NCI-H524 treated with DMSO at 0.1 percent for 48 hours (cell line): Measurements from ENCODE around the gene CERS4.
"Not testable (repeated sequence)": the region's sequence is repeated elsewhere in the genome, so short reads cannot be mapped to it uniquely, and the experiment has no call there.

Experiments used
- DNase-seq: peaks from one replicate; lab custom pipeline; 2025; lab: John Stamatoyannopoulos, UW

The CERS4 gene

DNA sequence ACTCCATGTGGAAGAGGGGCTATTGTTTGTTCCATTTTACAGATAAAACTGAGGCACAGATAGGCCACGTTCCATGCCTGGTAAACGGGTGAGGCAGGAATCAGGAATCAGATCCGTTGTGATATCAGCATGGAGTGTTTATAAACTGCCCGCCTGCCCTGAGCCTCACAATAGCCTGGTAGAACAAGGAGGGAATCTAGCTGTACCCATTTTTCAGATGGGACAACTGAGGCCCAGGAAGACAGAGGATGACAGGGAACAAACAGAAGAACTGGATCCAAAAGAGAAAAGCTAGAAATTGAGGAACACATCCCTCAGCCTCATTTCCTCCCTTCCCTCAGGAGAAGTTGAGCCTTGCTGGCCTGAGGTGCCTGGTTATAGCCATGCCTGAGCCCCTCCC is 32.5 kb downstream of the CERS4 start:
- DNase-seq: no peak

DNA sequence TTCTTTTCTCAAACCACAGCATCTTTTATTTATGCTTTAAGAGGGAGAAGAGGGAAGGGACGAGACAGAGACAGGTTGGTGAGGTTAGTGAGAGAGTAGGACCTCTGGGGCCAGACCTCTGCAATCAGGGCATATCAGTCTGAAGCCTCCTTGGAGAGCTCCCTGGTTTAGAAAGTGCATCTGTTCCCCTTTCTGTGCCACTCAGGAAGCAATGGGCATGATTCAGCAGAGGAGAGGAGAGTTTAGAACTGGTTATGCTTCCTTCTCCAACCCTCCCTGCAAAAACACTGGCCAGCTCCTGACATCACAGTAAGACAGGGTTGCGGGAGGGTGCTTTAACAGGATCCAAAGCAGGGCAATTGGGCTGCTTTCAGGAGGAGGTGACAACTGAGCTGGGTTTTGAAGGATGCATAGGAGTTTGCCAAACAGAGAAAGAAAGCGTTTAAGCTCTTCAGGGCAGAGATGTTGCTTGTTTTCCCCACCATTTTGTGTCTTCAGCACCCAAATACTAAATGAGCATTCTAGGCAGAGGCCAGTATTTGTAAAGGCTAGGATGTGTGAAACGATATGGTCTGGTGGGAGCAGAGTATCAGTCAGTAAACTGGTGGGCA is 33.1 kb downstream of the CERS4 start:
- DNase-seq: no peak

DNA sequence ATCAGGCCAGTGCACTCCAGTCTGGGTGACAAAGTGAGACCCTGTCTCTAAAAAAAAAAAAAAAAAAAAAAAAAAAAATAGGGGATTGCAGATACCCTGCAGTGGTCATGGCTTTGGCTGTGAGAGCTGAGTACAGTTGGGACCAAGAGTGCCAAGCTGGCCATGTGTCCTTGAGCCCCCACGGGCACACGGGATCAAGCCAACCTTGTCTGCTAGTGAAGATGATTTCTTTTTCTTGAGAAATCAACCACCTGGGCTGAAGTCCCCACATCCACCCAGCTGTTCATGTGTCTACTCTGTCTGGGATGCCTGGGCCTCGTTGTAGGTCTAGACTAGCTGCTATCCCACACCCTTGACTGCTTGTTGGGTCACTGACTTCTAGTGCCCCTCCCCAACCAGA is 34.0 kb downstream of the CERS4 start:
- no peak for DNase-seq

DNA sequence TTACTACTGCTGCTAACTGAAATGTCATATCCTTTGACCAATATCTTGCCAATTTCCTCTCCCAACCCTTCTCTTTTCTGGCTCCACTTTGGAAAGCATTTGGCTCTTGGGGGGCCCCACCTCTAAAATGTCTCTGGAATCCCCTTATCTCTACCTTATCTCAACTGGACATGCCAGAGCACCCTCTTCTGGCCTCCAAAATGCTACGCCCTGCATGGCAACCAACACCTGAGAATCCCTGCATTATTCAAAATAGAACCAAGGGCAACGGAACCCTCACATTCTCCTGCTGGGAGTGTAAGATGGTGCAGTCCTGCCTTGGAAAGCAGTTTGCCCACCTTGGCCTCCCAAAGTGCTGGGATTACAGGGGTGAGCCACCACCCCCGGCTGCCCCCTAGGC is 35.3 kb downstream of the CERS4 start:
- DNase-seq: no peak

- no peak for DNase-seq
Measured at GRCh38 chr19:8245869-8246835, 37.0 kb downstream of the CERS4 start.

- not testable (repeated sequence) for DNase-seq
Measured at GRCh38 chr19:8247129-8247890, 38.1 kb downstream of the CERS4 start.

DNA sequence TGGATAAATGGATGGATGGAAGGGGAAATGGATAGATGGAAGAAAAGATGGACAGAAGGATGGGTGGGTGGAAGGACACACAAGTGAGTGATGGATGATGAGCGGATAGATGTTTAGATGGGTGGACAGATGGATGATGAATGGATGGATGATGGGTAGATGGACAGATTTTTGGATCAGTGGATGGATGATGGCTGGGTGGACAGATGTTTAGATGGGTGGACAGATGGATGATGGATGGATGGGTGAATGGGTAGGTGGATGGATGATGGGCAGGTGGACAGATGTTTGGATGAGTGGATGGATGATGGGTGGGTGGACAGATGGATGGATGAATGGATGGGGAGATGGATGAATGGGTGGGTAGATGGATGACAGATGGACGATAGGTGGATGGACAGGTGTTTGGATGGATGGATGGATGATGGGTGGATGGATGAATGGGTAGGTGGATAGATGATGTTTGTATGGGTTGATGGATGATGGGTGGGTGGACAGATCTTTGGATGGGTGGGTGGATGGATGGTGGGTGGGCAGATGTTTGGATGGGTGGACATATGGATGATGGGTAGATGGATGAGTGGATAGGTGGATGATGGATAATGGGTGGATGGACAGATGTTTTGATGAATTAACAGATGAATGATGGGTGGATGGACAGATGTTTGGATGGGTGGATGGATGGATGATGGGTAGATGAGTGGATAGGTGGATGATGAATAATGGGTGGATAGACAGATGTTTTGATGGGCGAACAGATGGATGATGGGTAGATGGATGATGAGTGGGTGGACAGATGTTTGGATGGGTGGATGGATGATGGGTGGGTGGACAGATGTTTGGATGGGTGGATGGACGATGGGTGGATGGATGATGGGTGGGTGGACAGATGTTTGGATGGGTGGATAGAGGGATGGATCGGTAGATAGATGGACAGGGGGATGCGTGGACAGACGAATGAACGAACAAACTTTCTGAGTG is 39.5 kb downstream of the CERS4 start:
- DNase-seq: no peak

DNA sequence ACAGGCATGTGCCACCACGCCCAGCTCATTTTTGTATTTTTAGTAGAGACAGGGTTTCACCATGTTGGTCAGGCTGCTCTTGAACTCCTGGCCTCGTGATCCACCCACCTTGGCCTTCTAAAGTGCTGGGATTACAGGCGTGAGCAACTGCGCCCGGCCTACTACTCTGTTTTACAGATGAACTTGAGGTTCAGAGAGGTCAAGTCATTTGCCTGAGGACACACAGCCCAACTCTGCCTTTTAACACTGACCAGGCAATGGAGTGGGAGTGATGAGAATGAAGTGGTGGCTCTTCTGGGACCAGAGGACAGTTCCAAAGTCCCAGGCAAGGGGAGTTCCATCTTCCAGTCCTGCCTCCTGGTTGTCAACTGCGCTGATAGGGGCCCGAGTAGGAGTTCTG is 41.4 kb downstream of the CERS4 start:
- DNase-seq: no peak

GRCh38 chr19:8251025-8251472 is 41.9 kb downstream of the CERS4 start:
- no peak for DNase-seq

DNA sequence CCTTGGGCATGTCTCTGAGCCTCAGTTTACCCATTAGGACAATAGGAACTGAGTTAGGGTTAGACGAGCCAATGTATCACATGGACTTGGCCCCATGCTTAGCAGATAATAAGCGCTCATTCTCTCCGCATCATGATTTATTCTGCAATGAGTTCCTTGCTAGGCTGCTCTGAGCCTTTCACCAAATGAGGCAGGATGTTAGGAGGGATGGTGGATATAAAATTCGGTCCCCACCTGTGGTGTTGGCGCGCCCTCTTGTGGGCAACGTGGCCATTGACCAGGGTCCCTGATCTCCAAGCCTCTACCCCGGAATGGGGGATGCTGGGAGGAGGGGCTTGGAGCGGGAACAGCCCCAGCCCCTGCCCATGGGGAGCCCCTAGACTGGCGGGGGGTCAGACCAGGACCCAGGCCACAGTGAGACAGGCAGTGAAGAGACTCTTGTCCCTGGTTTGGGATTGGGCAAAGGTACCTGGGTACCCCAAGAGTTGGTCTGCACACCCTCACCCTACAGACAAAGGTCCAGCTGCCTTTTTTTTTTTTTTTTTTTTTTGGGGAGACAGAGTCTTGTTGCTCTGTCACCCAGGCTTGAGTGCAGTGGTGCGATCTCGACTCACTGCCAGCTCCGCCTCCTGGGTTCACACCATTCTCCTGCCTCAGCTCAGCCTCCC is 43.9 kb downstream of the CERS4 start:
- no peak for DNase-seq

DNA sequence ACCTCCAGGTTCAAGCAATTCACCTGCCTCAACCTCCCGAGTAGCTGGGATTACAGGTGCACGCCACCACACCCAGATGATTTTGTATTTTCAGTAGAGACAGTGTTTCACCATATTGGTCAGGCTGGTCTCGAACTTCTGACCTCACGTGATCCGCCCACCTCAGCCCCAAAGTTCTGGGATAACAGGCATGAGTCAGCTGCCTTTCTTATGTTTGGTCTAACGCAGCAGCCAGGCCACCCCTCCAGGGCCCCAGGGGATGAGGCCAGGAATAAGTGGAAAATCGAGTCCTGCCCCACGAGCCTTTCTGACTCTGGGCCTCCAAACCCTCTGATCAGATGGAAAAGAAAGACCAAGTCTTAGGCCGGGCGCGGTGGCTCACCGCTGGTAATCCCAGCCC is 44.5 kb downstream of the CERS4 start:
- DNase-seq: no peak

GRCh38 chr19:8254286-8255001 is 45.3 kb downstream of the CERS4 start:
- DNase-seq: no peak

DNA sequence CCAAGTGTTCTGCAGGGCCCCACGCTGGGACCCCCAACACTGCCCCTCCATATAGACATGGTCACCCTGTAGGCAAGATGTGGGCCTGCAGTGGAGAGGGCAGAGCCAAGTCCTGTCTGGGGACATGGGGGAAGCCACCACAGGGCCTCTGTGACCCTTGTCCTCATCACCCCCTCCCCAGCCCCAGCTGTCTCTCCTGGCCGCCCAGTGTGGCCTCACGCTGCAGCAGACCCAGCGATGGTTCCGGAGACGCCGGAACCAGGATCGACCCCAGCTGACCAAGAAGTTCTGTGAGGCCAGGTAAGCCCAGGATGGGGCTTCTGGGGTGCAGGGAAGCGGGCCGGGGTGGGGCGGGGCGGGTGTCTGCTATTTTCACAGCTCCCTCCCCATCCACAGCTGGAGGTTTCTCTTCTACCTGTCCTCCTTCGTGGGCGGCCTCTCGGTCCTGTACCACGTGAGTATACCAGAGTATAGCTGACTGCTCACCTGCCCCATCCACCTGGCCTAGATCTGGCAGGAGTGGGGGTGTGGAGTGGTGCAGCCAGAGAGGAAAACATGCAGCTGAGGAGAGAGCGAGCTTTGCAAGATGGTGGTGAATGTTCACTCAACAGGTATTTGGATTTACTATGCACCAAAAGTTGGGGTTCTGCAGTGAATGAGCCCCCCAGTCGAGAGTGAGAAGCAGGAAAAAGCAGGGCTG is 46.4 kb downstream of the CERS4 start:
- DNase-seq: no peak

DNA sequence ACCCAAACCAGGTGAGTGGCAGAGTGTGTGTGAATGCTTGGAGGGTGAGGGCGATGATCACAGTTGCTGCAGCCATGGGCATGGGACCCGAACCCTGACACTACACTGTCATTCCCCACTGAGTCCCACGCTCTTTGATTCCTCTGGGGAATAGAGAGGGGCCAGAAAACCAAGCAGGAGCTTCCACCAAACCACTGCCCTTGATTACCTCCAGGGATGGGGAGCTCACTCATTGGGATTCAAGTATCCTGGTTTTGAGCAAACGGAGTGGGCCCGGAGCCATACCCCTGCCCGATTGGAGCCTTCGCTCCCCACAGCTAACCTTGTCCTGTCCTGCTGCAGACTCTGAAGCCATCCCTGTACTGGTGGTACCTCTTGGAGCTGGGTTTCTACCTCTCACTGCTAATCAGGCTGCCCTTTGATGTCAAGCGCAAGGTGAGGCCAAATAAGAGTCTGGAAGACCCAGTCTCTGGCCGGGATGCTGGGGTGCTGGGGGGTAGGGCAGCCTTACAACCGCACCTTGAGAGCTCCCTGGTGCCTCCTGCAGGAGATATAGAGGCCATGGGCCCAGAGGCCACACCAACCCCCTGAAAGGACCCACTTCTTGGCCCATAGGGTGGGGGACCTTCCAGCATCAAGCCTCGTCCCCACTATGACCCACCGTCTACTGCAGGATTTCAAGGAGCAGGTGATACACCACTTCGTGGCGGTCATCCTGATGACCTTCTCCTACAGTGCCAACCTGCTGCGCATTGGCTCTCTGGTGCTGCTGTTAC is 47.3 kb downstream of the CERS4 start:
- no peak for DNase-seq

GRCh38 chr19:8257052-8257443 is 47.9 kb downstream of the CERS4 start:
- DNase-seq: no peak

- DNase-seq: no peak
Measured at GRCh38 chr19:8259142-8259921, 50.2 kb downstream of the CERS4 start.

- no peak for DNase-seq
Measured at GRCh38 chr19:8259922-8260247, 50.7 kb downstream of the CERS4 start.

GRCh38 chr19:8261347-8261746 is 52.2 kb downstream of the CERS4 start:
- no peak for DNase-seq
